HG02759 (cell line): ENCODE data around the gene MYO5A.
"Not testable (repeated sequence)": the region's sequence is repeated elsewhere in the genome, so short reads cannot be mapped to it uniquely, and the experiment has no call there.

ENCODE experiments used
- ATAC-seq: cut with Tn5 transposase; IDR thresholded peaks from one replicate; pipeline ENCODE4 v1.9.1; 2021; ENCODE audit warnings: mild to moderate bottlenecking, moderate library complexity; ENCODE audit not compliant: unreplicated experiment

MYO5A gene

DNA sequence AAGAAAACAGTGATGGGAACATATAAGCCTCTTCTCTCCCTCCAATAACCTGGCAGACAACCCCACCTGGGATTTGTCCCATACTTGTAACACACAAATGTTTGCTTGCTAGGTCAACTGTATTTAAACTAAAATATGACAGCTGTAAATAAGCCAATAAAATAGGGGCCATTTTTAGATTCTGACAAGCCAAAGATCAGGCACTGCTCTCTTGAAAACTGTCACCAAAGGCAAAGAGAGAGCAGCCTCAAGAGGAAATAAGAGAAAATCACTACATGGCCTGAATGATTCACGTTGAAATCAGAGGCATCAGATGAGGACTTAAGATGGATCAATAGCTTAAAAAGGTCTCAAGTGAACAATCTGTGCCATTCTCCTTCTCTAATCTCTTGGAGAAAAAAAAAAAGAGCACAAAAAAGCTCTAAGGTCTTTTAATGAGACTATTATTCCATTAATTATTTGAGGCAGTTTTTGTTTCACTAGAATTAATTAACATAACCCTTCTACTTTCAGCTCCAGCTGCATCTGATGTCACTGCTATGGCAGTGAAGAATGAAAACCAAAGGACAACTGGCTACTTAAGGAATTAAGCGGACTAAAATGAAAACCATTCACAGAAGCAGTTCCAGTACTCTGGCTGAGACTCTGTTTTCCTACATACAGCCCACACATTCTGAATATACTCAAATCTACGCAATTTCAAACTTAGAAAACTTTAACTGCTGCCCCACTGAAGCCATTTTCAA is 19.0 kb downstream of the MYO5A start:
- ATAC-seq: no peak

DNA sequence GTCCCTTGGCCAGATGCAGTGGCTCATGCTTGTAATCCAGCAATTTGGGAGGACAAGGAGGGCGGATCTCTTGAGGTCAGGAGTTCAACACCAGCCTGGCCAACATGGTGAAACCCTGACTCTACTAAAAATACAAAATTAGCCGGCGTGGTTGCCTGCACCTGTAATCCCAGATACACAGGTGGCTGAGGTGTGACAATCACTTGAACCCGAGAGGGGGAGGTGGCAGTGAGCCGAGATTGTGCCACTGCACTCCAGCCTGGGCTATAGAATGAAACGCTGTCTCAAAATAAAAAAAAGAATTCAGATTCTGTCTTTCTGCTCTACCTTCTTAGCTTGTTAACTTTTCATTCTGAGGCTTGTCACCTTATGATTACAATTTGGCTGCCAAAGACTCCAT is 22.1 kb downstream of the MYO5A start:
- ATAC-seq: no peak

DNA sequence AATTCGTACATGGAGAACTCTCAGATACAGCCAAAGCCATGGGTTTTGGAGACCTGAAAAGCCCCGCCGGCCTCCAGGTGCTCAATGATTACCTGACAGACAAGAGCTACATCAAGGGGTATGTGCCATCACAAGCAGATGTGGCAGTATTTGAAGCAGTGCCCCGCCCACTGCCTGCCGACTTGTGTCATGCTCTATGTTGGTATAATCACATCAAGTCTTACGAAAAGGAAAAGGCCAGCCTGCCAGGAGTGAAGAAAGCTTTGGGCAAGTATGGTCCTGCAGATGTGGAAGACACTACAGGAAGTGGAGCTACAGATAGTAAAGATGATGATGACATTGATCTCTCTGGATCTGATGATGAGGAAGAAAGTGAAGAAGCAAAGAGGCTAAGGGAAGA is 23.5 kb downstream of the MYO5A start:
- ATAC-seq: no peak

DNA sequence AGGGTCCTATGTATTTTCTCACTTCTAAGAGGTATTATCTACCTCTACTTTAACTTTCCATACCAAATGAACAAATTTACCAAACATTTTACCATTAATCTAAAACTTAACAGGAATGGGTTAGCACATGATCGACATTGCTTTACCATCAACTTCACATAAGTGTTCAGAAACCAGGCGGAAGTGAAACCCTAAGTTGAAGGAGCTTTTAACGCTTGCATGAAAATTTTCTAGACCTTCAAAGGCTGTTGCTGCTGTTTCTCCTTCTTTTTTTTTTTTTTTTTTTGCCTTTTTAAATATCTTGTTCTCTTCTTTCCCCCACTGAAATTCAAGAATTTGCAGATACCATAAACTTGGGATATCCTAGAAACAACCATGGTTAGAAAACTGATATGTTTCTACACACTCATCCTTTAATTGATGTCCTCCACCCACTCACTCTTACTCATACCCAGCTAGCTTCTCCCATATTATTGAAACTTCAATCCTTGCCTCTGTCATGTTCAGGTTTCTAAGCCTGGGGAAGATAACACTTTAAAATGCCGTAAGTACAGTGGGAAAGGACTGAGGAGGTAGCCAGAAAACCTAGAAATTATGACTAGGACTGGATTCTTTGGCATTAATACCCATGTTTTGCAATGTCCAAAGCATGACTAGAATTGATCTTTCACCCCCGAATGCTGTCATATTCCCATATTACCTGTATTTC is 24.7 kb downstream of the MYO5A start:
- peak; percentile 80 for ATAC-seq

DNA sequence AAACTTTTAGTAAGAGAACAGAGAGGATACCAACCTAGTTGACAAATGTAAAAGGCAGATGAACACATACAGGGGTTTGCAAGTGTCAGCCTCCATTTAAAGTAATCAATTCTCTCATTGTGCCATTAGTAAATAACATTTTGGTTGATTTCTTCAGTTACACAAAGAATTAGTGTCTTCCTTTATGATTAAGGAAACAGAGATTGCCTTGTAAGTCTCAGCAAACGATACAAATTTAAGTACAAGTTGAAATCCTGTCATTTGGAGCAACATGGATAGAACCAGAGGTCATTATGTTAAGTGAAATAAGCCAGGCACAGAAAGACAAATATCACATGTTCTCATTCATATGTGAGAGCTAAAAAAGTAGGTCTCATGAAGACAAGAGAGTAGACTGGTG is 26.1 kb downstream of the MYO5A start:
- no peak for ATAC-seq

DNA sequence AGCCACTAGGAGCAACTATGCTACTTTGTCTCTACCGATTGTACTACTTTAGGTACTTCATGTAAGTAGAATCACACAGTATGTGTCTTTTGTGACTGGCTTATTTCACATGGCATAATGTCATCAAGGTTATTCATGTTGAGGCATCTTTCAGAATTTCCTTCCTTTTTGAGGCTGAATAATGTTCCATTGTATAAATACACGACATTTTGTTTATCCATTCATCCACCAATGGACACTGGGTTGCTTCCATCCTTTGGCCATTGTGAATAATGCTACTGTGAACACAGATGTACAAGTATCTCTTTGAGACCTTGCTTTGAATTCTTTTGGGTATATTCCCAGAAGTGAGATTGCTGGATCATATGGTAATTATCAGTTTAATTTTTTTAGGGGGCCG is 29.2 kb downstream of the MYO5A start:
- no peak for ATAC-seq

DNA sequence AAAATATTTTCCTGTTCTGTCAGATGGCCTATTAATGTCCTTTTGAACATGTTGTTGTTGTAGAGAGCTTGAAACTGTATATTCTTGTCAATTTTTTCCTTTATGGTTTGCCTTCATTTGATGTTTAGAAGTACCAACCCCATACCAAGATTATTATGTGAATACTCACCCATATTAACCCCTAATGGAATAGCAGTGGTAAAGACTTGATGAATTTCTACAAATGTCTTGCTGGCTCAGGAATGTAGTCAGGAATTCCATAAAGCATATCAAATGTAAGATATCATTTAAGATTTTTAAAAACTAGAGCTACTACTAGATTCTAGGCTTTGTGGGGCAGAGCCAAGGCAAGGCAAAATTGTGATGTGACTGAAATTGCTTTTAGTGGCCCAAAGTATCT is 30.0 kb downstream of the MYO5A start:
- no peak for ATAC-seq

DNA sequence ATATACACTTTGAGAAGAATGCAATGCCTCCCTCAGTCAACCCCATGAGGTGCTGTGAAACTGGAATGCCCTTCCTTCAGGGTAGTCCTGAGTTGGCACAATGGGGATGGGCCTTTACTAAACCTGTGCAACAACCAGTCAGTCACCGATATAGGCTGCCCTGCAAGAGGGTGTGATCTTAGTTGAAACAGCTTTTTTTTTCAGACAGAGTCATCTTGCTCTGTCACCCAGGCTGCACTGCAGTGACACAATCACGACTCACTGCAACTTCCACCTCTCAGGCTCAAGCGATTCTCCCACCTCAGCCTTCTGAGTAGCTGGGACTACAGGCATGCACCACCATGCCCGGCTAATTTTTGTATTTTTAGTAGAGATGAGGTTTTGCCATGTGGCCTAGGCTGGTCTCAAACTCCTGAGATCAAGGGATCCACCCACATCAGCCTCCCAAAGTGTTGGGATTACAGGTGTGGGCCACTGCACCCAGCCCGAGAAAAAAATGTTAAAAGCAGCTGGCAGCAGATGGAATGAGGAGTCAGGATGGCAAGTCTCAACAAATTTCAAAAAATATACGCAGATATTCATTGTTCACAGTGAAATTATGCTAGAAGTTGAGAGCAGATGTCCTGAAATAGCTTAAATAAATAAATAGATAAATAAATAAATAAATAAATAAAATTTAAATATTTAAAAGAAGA is 31.8 kb downstream of the MYO5A start:
- ATAC-seq: no peak

DNA sequence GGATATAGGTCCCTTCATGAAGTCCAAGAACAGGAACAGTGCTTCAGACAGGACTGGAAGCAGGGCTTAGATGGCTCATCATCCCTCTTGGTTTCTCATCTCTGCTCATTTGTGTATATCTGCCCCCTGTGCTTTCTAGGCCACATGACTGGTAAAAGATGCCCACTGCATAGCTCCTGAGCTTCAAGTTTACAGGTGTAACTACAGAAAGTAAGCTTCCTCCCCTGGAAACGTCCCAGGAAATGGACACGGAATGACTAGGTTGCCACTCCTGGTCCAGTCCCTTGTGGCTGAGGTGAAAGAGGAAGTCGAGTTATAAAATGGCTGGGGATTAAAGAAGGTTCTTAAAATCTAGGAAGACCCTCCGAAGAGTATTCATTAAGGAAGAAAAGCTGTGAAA is 32.5 kb downstream of the MYO5A start:
- ATAC-seq: no peak

DNA sequence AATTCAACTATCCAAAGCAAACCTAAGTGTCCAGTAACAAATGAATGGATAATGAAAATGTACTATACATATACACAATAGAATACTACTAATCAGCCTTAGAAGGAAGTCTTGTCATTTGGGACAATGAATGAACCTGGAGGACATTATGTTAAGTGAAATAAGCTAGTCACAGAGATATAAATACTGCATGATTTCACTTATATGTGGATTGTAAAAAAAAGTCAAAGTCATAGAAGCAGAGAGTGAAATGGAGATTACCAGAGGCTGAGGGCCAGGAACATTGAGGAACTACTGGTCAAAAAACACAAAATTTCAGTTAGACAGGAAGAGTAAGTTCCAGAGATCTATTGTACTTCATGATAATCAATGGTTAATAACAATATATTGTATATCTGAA is 33.6 kb downstream of the MYO5A start:
- ATAC-seq: no peak

DNA sequence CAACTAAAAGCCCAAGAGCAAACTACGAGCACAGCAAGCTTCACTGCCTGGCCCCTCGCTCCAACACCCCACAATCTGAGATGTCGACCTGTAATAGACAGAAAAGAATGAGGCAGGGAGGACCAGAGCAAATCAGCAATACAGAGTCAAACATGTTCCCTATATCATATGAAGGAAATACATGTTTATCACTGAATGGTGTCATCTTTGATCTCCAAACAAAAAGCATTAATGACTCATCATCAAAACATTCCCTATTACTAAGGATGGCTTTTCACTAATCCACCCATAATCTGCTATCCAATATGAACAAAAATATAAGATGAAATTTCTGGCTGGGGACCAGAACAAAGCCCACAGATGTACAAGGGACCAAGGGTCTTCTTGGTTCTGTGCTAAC is 34.7 kb downstream of the MYO5A start:
- ATAC-seq: no peak

DNA sequence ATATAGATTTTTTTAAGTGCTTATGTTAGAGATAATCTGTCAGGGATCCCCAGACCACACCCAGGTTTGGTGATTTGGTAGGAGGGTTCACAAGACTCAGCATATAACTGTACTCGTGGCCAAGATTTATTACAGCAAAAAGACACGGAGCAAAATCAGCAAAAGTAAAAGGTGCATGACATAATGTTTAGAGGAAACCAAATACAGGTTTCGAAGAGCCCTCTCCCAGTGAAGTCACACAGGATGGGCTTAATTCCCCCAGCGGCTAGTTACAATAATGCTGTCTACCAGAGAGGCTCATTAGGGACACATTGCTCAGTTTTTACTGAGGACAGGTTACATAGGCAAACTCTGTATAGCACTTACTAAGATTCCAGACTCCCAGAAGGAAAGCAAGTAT is 36.5 kb downstream of the MYO5A start:
- no peak for ATAC-seq

DNA sequence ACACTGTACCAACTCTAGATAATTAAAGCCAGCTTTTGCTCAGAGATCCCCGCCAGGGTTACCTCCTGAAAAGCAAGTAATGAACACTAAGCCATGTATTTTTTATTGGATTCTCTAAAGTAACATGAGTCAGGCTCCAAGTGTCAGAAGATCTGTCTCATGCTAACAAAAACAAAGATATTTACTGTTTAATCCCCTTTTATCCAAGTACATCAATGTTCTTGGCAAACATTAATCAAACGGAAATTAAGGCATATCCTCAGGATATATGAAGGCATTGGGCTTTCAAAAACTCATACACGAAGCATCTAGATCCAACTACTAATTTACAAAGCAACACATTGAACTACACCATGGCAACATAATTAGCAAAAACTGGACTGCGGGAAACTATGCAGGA is 37.2 kb downstream of the MYO5A start:
- ATAC-seq: no peak

DNA sequence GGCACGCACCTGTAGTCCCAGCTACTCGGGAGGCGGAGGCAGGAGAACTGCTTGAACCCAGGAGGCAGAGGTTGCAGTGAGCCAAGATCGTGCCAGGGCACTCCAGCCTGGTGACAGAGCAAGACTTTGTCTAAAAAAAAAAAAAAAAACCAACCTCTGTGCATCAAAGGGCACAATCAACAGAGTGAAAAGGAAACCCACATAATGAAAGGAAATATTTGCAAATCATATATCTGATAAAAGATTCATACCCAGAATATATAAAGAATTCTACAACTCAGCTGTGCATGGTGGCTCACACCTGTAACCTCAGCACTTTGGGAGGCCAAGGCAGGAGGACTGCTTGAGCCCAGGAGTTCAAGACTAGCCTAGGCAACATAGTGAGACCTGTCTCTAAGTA is 39.2 kb downstream of the MYO5A start:
- not testable (repeated sequence) for ATAC-seq

DNA sequence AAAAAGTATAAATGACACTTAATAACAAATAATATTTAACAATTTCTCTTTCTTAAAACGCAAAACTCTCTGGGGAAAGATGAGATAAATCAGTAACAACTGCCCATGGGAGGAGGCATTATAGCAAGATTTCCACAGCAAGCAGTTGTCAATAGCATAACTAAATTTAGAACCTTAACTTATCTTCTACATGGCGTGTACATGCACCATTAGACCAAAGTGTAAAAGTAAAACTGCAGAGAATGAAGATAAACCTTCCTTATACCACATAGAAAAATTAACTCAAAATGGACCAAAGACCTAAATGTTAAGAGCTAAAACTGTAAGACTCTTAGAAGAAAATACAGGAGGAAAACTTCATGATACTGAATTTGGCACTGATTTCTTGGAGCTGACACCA is 39.9 kb downstream of the MYO5A start:
- no peak for ATAC-seq

DNA sequence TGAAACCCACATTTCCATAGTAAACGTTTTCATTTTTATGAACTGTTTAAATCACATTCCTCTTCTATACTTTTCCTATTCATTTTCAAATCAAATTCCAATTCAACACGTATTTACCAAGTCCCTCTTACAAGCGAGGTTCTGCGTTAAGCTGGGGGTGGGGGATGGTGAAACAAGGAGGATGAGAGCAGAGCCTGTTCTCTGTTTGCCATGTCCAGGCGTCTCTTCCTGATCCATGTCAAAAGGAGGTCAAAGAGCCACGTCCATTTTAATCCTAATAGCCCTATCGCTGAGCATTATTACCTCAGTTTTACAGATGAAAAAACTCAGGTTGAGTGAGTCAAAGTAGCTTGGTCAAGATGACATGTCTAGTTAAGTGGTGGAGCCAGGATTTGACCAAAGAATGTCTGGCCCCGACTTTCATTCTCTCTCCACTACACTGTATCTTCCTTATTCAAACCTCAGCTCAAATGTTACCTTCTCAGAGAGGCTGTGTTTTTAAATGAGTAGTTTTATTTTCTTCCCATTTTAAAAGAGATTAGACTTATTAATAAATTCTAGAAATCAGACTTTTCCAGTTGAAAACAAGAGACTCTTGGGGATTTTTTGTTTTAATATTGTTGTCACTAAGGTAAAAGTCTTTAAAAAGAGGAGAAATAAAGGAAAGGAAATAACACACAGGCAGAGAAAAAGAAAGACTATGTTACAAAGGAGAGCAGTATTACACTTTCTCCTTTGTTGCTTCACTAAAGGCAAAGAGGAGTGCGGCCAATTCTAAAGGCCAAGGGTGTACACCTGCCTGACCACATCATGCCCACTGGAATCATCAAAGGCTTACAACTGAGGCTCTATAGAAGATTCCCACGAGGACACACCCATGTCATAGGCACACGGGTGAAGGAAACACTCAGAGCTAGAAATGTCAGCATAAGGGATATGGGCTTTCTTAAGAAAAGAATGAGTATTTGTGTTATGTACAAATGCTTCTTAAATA is 42.4 kb downstream of the MYO5A start:
- no peak for ATAC-seq

DNA sequence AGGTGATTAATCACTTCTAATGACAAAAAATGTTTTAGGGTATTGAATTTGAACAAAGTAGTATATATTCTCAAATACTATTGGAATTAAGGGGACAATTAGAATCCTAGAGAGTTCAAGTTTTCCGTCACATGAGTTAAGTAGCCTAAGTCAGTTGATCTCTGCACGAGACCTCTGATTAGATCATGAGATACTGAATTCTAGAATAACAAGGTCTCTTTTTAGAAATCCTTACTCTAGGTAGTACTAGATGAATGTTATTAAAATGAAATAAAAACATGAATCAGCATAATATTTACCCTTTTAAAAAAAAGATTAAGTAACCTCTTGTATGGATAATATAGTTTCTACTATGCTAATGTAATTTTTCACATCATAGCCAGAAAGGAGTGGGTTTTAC is 43.4 kb downstream of the MYO5A start:
- ATAC-seq: no peak

DNA sequence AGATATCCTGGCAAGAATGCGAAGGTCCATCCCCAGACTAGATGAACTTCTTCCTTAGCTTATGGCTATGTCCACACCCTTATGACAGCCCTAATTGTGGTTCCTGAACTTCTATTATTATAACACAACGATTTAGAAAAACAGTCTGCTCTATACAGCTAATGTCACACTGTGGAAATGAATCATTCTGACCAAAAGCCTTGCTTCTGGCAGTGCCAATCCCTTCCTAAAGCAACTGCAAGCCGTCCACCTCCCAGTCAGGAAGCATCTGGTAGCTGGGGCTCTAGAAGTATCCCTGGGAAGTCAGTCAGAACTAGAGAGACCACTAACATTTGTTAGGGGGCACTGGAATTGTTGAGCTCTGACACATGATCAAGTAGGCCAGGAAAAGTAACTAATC is 45.0 kb downstream of the MYO5A start:
- no peak for ATAC-seq

DNA sequence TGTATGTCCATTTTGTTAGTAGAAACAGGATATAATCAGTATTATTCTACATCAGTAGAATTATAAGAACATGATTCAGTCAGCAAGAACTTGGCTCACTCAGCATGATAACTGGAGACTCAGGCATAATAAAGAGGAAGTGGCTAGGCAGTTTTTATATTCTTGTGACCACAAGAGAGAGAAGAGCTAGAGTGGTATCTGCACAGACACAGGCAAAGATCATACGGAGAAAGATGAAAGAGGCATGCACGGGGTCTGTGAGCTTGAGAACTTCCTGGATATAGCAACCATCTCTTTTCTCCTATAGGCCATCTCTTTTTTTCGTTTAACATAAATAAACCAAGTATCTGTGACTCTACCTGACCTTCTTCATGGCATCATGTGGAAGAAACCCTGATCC is 46.8 kb downstream of the MYO5A start:
- peak; percentile 96 for ATAC-seq

DNA sequence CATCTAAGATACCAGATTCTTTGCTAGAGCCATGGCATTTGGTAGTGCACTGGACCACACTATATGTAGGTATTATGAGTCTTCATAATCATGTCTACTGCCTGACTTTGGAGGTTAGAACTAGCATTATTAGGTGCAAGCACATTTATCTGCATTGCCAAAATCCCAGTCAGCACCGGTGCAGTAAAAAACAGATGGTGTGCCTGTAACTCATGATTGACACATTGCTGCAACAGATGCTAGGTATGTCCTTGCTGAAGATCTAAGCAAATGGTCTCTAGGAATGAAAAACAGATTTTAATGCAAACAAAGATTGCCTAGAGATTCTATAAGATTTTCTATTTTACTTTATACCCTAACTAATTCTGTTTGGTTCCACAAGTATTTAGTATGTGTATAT is 47.7 kb downstream of the MYO5A start:
- ATAC-seq: no peak

DNA sequence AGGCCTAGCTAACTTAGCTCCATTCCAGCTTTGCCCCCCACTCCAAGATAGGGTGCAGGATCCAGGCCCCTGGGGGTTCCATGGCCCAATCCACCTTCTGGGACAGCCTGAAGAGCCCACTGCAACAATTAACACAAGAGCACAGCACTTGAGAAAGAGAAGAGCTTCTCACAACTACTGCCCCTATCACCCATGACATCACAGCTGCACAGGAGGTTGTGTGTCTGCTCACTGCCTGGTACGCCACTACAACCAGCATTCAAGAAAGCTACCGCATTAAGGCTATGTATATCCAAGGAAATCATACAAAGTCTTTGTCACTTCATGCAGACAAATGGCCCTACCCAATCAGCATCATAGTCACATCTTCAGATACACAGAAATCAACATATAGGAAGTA is 62.0 kb downstream of the MYO5A start:
- ATAC-seq: no peak
